ENCODE results near the gene PLA2G5.
"Not testable (repeated sequence)": the region's sequence is repeated elsewhere in the genome, so short reads cannot be mapped to it uniquely, and the experiment has no call there.

PLA2G5 gene

GRCh38 chr1:20117236-20117635, 47.2 kb downstream of the PLA2G5 start:
- DNase-seq (ENCODE audit: low read depth in 2 of 2), result no peak

- DNase-seq (ENCODE audit: low read depth in 2 of 2), result no peak
Measured at GRCh38 chr1:20119347-20119746, 49.4 kb downstream of the PLA2G5 start, which contains the start of gene PLA2G2D. PLA2G2D (minus strand) TSS chr1:20119536; CDS start chr1:20119498, 38 bp downstream.

GRCh38 chr1:20120796-20121195, 50.8 kb downstream of the PLA2G5 start:
- DNase-seq (ENCODE audit: low read depth in 2 of 2), result no peak

- DNase-seq (ENCODE audit: low read depth in 2 of 2), result no peak
Measured at GRCh38 chr1:20123722-20124455, 53.9 kb downstream of the PLA2G5 start.

GRCh38 chr1:20124456-20125057, 54.6 kb downstream of the PLA2G5 start:
- DNase-seq (ENCODE audit: low read depth in 2 of 2), result no peak

- no peak for DNase-seq (ENCODE audit: low read depth in 2 of 2)
Measured at GRCh38 chr1:20125100-20125499, 55.1 kb downstream of the PLA2G5 start.

- no peak for DNase-seq (ENCODE audit: low read depth in 2 of 2)
Measured at GRCh38 chr1:20126041-20126805, 56.2 kb downstream of the PLA2G5 start.

- no peak for DNase-seq (ENCODE audit: low read depth in 2 of 2)
Measured at GRCh38 chr1:20126806-20127440, 56.9 kb downstream of the PLA2G5 start.

GRCh38 chr1:20130518-20130917, 60.5 kb downstream of the PLA2G5 start:
- not testable (repeated sequence) for DNase-seq (ENCODE audit: low read depth in 2 of 2)

GRCh38 chr1:20134995-20135394, 65.0 kb downstream of the PLA2G5 start:
- DNase-seq (ENCODE audit: low read depth in 2 of 2), result no peak

GRCh38 chr1:20136249-20136648, 66.3 kb downstream of the PLA2G5 start:
- no peak for DNase-seq (ENCODE audit: low read depth in 2 of 2)

- DNase-seq (ENCODE audit: low read depth in 2 of 2), result no peak
Measured at GRCh38 chr1:20137055-20137454, 67.1 kb downstream of the PLA2G5 start.

GRCh38 chr1:20137604-20138003, 67.6 kb downstream of the PLA2G5 start:
- no peak for DNase-seq (ENCODE audit: low read depth in 2 of 2)

- DNase-seq (ENCODE audit: low read depth in 2 of 2), result no peak
Measured at GRCh38 chr1:20138346-20138745, 68.4 kb downstream of the PLA2G5 start.

GRCh38 chr1:20138961-20139550, 69.1 kb downstream of the PLA2G5 start, which contains the start of gene PLA2G2F:
PLA2G2F (plus strand) TSS chr1:20139323; CDS start chr1:20139428, 105 bp downstream.
- no peak for DNase-seq (ENCODE audit: low read depth in 2 of 2)

GRCh38 chr1:20139776-20140612, 70.0 kb downstream of the PLA2G5 start:
- no peak for DNase-seq (ENCODE audit: low read depth in 2 of 2)

GRCh38 chr1:20141001-20141400, 71.0 kb downstream of the PLA2G5 start:
- DNase-seq (ENCODE audit: low read depth in 2 of 2), result no peak

- no peak for DNase-seq (ENCODE audit: low read depth in 2 of 2)
Measured at GRCh38 chr1:20141466-20141865, 71.5 kb downstream of the PLA2G5 start.
